Activated T-cell treated with anti-CD3 and anti-CD28 coated beads, Interleukin-2, amount 50 U/mL, for 48 hours (primary cell): ENCODE measurements around the gene CLINT1.

Experiments used
- DNase-seq, 2 experiments: peaks; one replicate each; pipeline ENCODE4 v3.0.0-alpha.2; 2020

The CLINT1 gene

DNA sequence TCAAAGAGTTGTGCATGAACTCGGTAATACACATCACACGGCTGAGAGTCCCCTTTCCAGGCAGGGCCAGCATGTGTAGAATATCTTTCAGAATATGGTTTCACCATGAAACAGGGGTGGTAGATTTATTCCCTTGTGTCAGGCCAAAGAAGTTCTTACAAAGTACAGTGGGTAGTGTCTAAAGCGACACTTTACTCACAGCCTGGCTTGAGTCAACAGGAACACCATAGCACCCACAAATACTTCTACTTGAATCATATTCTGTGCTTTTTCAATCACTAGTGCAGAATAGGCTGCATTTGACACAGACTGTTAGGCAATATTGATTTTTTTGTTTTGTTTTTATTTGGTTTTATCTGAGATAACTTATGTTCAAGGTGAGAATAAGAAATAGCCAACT is 102.8 kb downstream of the CLINT1 start:
- no peak for DNase-seq

GRCh38 chr5:157750320-157750719 is 108.6 kb downstream of the CLINT1 start:
- DNase-seq: no peak

GRCh38 chr5:157749462-157749799 is 109.5 kb downstream of the CLINT1 start:
- no peak for DNase-seq

GRCh38 chr5:157748760-157749461 is 110.0 kb downstream of the CLINT1 start:
- no peak for DNase-seq

- no peak for DNase-seq
These were observed 110.9 kb downstream of the CLINT1 start for GRCh38 chr5:157747766-157748700.

GRCh38 chr5:157747173-157747740 is 111.7 kb downstream of the CLINT1 start:
- no peak for DNase-seq

- no peak for DNase-seq
These were observed 113.9 kb downstream of the CLINT1 start for GRCh38 chr5:157745041-157745456.

- DNase-seq: peak; percentile 48 to 52
These were observed 114.6 kb downstream of the CLINT1 start for GRCh38 chr5:157744051-157745011.

DNA sequence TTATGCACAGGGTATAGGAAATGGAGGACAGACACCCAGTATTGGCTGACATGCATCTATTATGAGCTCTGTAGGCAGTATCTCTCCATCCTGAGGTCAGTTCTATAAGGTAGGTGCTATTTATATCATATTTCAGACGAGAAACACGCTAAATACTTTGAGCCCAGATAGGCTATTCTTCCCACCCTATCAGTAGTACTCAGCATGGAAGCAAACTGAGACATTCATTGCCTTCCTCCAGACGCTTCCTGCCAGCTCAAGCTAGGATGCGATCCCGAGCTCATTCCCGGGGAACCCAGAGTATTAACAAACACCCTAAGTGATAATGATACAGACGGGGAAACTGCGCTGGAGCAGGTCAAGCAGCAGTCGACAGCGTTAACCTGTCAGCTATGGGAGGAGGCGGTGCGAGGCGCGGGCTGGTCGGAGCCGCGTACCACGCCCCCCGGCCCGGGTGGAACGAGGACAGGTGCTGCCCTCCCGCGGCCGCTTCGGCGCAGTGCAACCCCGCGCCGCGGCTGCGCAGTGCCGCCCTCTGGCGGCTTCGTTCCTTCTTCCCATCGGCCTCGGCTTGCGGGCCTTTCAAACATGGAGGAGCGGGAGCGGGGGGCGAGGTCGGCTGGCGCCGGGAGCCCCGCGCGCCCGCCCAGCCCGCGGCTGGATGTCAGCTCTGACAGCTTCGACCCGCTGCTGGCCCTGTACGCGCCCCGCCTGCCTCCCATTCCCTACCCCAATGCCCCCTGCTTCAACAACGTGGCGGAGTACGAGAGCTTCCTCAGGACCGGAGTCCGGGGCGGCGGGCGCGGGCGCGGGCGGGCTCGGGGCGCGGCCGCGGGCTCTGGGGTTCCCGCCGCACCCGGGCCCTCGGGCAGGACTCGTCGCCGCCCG is 115.5 kb downstream of the CLINT1 start, which contains the start of gene LSM11:
Gene LSM11 (plus strand): TSS at position 550 of the 888 bp plus-strand sequence. CDS start 39 bp downstream, at position 589.
- DNase-seq: peak; percentile 96 to 98

DNA sequence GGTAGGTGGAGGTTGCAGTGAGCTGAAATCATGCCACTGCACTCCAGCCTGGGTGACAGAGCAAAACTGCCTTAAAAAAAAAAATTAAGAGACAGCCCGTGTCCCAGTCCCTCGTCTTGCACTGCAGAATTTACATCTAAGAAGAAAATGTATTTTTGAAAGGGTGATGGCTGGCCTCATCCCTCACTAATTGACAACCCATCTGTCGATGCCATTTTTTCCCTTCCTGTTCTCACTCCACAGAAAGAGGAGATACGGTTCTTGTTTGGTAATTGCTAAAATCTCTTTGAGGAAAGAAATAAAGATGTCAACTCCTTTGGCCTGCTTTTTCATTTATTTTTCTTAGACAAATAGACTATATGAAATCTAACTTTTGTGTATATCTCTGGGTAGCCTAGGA is 117.8 kb downstream of the CLINT1 start:
- DNase-seq: no peak

GRCh38 chr5:157740229-157740610 is 118.7 kb downstream of the CLINT1 start:
- DNase-seq: no peak

GRCh38 chr5:157739388-157740228 is 119.3 kb downstream of the CLINT1 start:
- DNase-seq: no peak

DNA sequence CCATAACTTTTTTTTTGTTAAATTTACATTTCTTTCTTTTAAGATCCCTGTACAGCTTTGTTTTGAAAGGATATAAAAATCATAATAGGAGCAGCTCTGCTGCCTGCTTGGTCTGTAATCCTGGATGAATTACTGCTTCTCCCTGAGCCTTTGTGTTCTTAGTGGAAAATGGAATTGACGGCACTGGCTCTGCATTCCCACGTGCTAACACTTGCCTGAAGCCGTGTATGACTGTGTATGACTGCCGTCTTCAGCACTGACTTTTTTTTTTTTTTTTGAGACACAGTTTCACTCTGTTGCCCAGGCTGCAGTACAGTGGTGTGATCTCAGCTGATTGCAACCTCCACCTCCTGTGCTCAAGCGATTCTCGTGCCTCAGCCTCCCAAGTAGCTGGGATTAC is 123.0 kb downstream of the CLINT1 start:
- no peak for DNase-seq
